IMR-90 (cell line): ENCODE measurements around the gene EPHB1. TPM values are rescaled to one million over a fixed set of nuclear protein-coding genes. Genes with fewer than 3 reads are reported as not detected.

Experiments used
- ATAC-seq: fragments of 200-7000 bp; cut with Tn5 transposase; 2 replicates; pipeline ENCODE4 v1.9.1; 2020; ENCODE audit warnings: low read depth, mild to moderate bottlenecking, moderate library complexity
- BruUV-seq: library from RNA; stranded (reverse); fragments of 400-500 nt; replicated peaks from 2 replicates; lab custom pipeline; 2021; lab: Mats Ljungman, UMichigan
- CTCF ChIA-PET: fragments of 300-600 bp; formaldehyde crosslinking; extraction: SDS; loops from one replicate; lab custom pipeline; 2021; ENCODE audit warnings: antibody characterized with exemption; lab: Yijun Ruan, JAX
- POLR2A ChIA-PET: fragments of 300-600 bp; sonication (Branson Sonifier 250); formaldehyde crosslinking; loops from one replicate; lab custom pipeline; 2022; ENCODE audit warnings: antibody characterized with exemption; ENCODE audit not compliant: unreplicated experiment; lab: Charles Lee
- DNase-seq: peaks from one replicate; pipeline ENCODE4 v3.0.0; 2013
- H2AFZ ChIP-seq: replicated peaks from 2 replicates; pipeline ENCODE3; 2013; ENCODE audit warnings: low read length, mild to moderate bottlenecking; ENCODE audit not compliant: poor library complexity
- H2AK5ac ChIP-seq: 2 replicates; pipeline ENCODE4 v1.6.1; 2013; ENCODE audit warnings: low read depth, low read length, inconsistent platforms
- H2AK9ac ChIP-seq: replicated peaks from 2 replicates; pipeline ENCODE3; 2013; ENCODE audit warnings: mild to moderate bottlenecking, low read depth, low read length, moderate library complexity; ENCODE audit not compliant: poor library complexity
- H2BK120ac ChIP-seq: 2 replicates; pipeline ENCODE4 v1.6.1; 2013; ENCODE audit warnings: low read depth, low read length, inconsistent platforms
- H2BK15ac ChIP-seq: 3 replicates; pipeline ENCODE4 v1.6.1; 2013; ENCODE audit warnings: low read depth, low read length, inconsistent platforms
- H2BK20ac ChIP-seq: 2 replicates; pipeline ENCODE4 v1.6.1; 2013; ENCODE audit warnings: low read depth, mild to moderate bottlenecking, inconsistent platforms, low read length, moderate library complexity
- H2BK5ac ChIP-seq: 2 replicates; pipeline ENCODE4 v1.6.1; 2013; ENCODE audit warnings: mild to moderate bottlenecking, low read depth, low read length, inconsistent platforms; ENCODE audit not compliant: poor library complexity, severe bottlenecking
- H3K14ac ChIP-seq: replicated peaks from 2 replicates; pipeline ENCODE4 v1.6.1; 2013; ENCODE audit warnings: low read depth, low read length, inconsistent platforms
- H3K18ac ChIP-seq: 2 replicates; pipeline ENCODE4 v1.6.1; 2013; ENCODE audit warnings: low read depth, low read length, control low read depth
- H3K23ac ChIP-seq: 2 replicates; pipeline ENCODE4 v1.6.1; 2013; ENCODE audit warnings: low read depth, low read length, inconsistent platforms
- H3K27ac ChIP-seq: 2 replicates; pipeline ENCODE4 v1.5.1; 2013; ENCODE audit warnings: mild to moderate bottlenecking, control low read depth, low read length; ENCODE audit not compliant: insufficient read depth
- H3K27me3 ChIP-seq: 2 replicates; pipeline ENCODE4 v1.6.1; 2013; ENCODE audit warnings: low read length; ENCODE audit not compliant: control insufficient read depth, insufficient read depth
- H3K36me3 ChIP-seq: 2 replicates; pipeline ENCODE4 v1.6.1; 2013; ENCODE audit warnings: low read length, mixed read lengths; ENCODE audit not compliant: control insufficient read depth, insufficient read depth
- H3K4ac ChIP-seq: 2 replicates; pipeline ENCODE4 v1.6.1; 2013; ENCODE audit warnings: low read depth, low read length, inconsistent platforms
- H3K4me1 ChIP-seq: 2 replicates; pipeline ENCODE4 v1.6.1; 2013; ENCODE audit warnings: low read length, mixed read lengths; ENCODE audit not compliant: control insufficient read depth, insufficient read depth
- H3K4me2 ChIP-seq: 2 replicates; pipeline ENCODE4 v1.6.1; 2013; ENCODE audit warnings: low read depth, mild to moderate bottlenecking, control low read depth, low read length, moderate library complexity
- H3K4me3 ChIP-seq: 2 replicates; pipeline ENCODE4 v1.5.1; 2013; ENCODE audit warnings: low read depth, mild to moderate bottlenecking, control low read depth, low read length, moderate library complexity; ENCODE audit not compliant: insufficient read depth
- H3K56ac ChIP-seq: 2 replicates; pipeline ENCODE4 v1.6.1; 2013; ENCODE audit warnings: low read length, inconsistent platforms; ENCODE audit not compliant: insufficient read depth; ENCODE audit errors: extremely low read depth
- H3K79me1 ChIP-seq, 2 experiments: 2 replicates each; pipeline ENCODE4 v1.6.1; 2013; ENCODE audit warnings: low read length in 2 of 2, inconsistent platforms in 1 of 2, low read depth in 1 of 2
- H3K9ac ChIP-seq: 2 replicates; pipeline ENCODE4 v1.6.1; 2013; ENCODE audit warnings: low read depth, low read length, control low read depth
- H3K9me1 ChIP-seq: 2 replicates; pipeline ENCODE4 v1.6.1; 2013; ENCODE audit warnings: low read length, inconsistent platforms; ENCODE audit not compliant: insufficient read depth
- H3K9me3 ChIP-seq: 2 replicates; pipeline ENCODE4 v1.6.1; 2013; ENCODE audit warnings: low read length; ENCODE audit not compliant: control insufficient read depth, insufficient read depth
- H4K20me1 ChIP-seq: 2 replicates; pipeline ENCODE4 v1.6.1; 2013; ENCODE audit warnings: low read length, inconsistent platforms; ENCODE audit not compliant: insufficient read depth
- H4K5ac ChIP-seq: 2 replicates; pipeline ENCODE4 v1.6.1; 2013; ENCODE audit warnings: mild to moderate bottlenecking, low read depth, low read length, control low read depth
- H4K8ac ChIP-seq, 2 experiments: 2 replicates each; pipeline ENCODE4 v1.6.1; 2013; ENCODE audit warnings: low read depth in 2 of 2, low read length in 2 of 2, control low read depth in 1 of 2, inconsistent platforms in 1 of 2
- H4K91ac ChIP-seq: 2 replicates; pipeline ENCODE4 v1.6.1; 2013; ENCODE audit warnings: low read depth, low read length, inconsistent platforms; ENCODE audit not compliant: insufficient read depth
- FOS ChIP-seq: fragments of 150-350 bp; IDR thresholded peaks from 2 replicates; pipeline ENCODE4 v1.6.1; 2016; ENCODE audit warnings: low read depth, low read length
- MAZ ChIP-seq: IDR thresholded peaks from 2 replicates; pipeline ENCODE4 v1.6.1; 2012; ENCODE audit warnings: low read depth, mild to moderate bottlenecking, low read length, improper control_type of control experiment, moderate library complexity, borderline replicate concordance
- POLR2A ChIP-seq: IDR thresholded peaks from 2 replicates; pipeline ENCODE4 v1.6.1; 2012; ENCODE audit warnings: mild to moderate bottlenecking, low read depth, low read length
- RCOR1 ChIP-seq: IDR thresholded peaks from 2 replicates; pipeline ENCODE4 v1.6.1; 2012; ENCODE audit warnings: mild to moderate bottlenecking, low read length, improper control_type of control experiment; ENCODE audit not compliant: insufficient replicate concordance
- WGBS, 2 experiments: methylation state at CpG; one replicate each; pipeline versions ENCODE4 v1.1.5 to v1.1.7; 2013; ENCODE audit warnings: missing lambda C conversion rate in 2 of 2; ENCODE audit not compliant: insufficient read length in 1 of 2; ENCODE audit errors: extremely low coverage in 2 of 2; 5-methylcytosine and 5-hydroxymethylcytosine counted together
- dilution Hi-C: fragments of 300-500 bp; cut with HindIII; formaldehyde crosslinking; loops from one replicate; pipeline ENCODE4 v1.14.3; 2018; ENCODE audit warnings: low sequenced_read_pairs; ENCODE audit not compliant: unreplicated experiment
- in situ Hi-C: fragments of 300-500 bp; cut with MboI; formaldehyde crosslinking; loops from 3 replicates; pipeline ENCODE4 v1.14.3; 2019; ENCODE audit warnings: low sequenced_read_pairs, inconsistent platforms, mixed read lengths
- intact Hi-C: fragments of 100-400 bp; cut with micrococcal nuclease; formaldehyde crosslinking; loops from 2 replicates; pipeline ENCODE4 v1.10.0; 2022
- polyA plus RNA-seq, 3 experiments: library from polyadenylated mRNA; depleted of rRNA; stranded (reverse); fragments of >200 nt; gene quantifications; 2 replicates each; pipeline ENCODE4 v1.2.3, GENCODE V29; 2012; ENCODE audit warnings: low replicate concordance in 1 of 3
- total RNA-seq: library from RNA; depleted of rRNA; stranded (reverse); fragments of >200 nt; gene quantifications from 2 replicates; pipeline ENCODE4 v1.2.3, GENCODE V29; 2012
- TF ChIP-seq, protein P1 (sequence below): conservative IDR thresholded peaks from 2 replicates; pipeline ENCODE4 v1.5.1; 2012; ENCODE audit warnings: mild to moderate bottlenecking, low read depth, low read length, improper control_type of control experiment

The EPHB1 gene
- total and polyA plus RNA-seq, 2 of the 4 experiments (the other 2 are of a cell fraction): 0.17 to 0.36 TPM

GRCh38 chr3:134813618-134814017 is 18.6 kb downstream of the EPHB1 start:
- Histone ChIP-seq H3K9me3 (no peaks in the 10 kb centered on the region), H4K5ac (no peak overlapping the region), H2BK120ac (no peak overlapping the region), H3K56ac (no peak overlapping the region), H2BK20ac (no peak overlapping the region), H2BK5ac (no peak overlapping the region), H4K91ac (no peak overlapping the region), H4K8ac (no peak overlapping the region), H3K9me1 (no peaks in the 10 kb centered on the region), H2BK15ac (no peak overlapping the region), H3K18ac (no peak overlapping the region), H3K4me1 (no peaks in the 10 kb centered on the region), H3K4me3 (no peak overlapping the region), H3K23ac (no peak overlapping the region), H3K4ac (no peak overlapping the region), H3K79me1 (no peaks in the 10 kb centered on the region), H2AK9ac (no peak overlapping the region), H2AK5ac (no peak overlapping the region), H2AFZ (no peak overlapping the region), H3K4me2 (no peak overlapping the region), H3K27me3 (no peaks in the 10 kb centered on the region; the same call in 1 of the 2 replicates), H3K9ac (no peak overlapping the region), H3K27ac (no peak overlapping the region), H3K36me3 (no peaks in the 10 kb centered on the region), H4K20me1 (no peaks in the 10 kb centered on the region), H3K14ac (no peak overlapping the region)
- ChIA-PET CTCF (no interaction called here), POLR2A (no interaction called here)
- TF ChIP-seq, protein P1, sequence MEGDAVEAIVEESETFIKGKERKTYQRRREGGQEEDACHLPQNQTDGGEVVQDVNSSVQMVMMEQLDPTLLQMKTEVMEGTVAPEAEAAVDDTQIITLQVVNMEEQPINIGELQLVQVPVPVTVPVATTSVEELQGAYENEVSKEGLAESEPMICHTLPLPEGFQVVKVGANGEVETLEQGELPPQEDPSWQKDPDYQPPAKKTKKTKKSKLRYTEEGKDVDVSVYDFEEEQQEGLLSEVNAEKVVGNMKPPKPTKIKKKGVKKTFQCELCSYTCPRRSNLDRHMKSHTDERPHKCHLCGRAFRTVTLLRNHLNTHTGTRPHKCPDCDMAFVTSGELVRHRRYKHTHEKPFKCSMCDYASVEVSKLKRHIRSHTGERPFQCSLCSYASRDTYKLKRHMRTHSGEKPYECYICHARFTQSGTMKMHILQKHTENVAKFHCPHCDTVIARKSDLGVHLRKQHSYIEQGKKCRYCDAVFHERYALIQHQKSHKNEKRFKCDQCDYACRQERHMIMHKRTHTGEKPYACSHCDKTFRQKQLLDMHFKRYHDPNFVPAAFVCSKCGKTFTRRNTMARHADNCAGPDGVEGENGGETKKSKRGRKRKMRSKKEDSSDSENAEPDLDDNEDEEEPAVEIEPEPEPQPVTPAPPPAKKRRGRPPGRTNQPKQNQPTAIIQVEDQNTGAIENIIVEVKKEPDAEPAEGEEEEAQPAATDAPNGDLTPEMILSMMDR: no peak
- TF ChIP-seq FOS (no peak), POLR2A (no peak), RCOR1 (no peak), MAZ (no peak)
- dilution Hi-C loops (no loop called here), in situ Hi-C loops (no loop called here), intact Hi-C loops (no loop called here)
- no TSS peak for BruUV-seq
- WGBS, 2 experiments: no CpG with 5 or more reads among the region's 1 CpG
- ATAC-seq (no peak), DNase-seq (no peak)
